PC-3 (cell line): ENCODE measurements around the gene SMOC2.

ENCODE experiments used
- CTCF ChIP-seq: fragments of 300-600 bp; sonication (generic); conservative IDR thresholded peaks from 2 replicates; pipeline ENCODE4 v1.5.1; 2017; ENCODE audit warnings: antibody characterized with exemption, low read depth, mild to moderate bottlenecking, low read length
- EZH2 ChIP-seq: fragments of 300-600 bp; sonication (generic); IDR thresholded peaks from one replicate; pipeline ENCODE4 v1.6.1; 2017; ENCODE audit warnings: antibody characterized with exemption, mild to moderate bottlenecking, low read length; ENCODE audit not compliant: unreplicated experiment
- EZH2phosphoT487 ChIP-seq: fragments of 300-600 bp; sonication (generic); IDR thresholded peaks from 2 replicates; pipeline ENCODE4 v1.6.1; 2018; ENCODE audit warnings: mild to moderate bottlenecking, antibody characterized with exemption, low read length, borderline replicate concordance

- TF ChIP-seq CTCF (no peak), EZH2 (no peak), EZH2phosphoT487 (no peak)
Measured at GRCh38 chr6:168625602-168626001, 184.6 kb downstream of the SMOC2 start.
